ENCODE measurements around the gene CYP27A1.

DNA sequence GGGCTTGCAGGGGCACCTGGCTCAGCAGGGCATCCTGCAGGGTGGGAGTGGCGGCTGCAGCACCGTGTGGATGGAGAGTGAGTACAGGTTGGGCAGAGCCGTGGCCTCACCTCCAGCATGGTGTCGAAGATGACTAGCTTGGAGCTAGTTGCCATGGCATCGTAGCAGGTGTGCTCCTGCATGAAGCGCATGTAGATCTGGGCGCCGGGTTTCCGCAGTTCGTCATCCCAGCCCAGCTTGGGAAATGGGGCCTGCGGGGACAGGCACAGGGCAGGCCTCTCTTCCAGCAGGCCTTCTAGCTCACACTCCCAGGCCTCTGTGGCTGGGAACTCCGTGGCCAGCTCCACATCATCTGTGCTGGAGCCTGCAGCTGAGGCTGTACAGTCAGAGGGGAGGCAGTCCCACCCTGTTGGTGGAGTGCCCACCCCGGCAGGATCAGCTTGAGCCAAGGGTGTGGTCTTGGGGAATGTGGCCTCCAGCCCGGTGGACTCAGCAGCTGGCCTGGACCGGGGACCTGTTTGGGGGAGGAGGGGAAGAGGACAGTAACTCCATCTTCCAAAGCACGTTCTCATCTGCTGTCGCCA is 48.0 kb downstream of the CYP27A1 start:
- no peak for TF ChIP-seq POLR2AphosphoS5 (IDR thresholded peaks at IDR 0.05; ENCODE audit: insufficient read depth in 1 of 2, low read depth in 1 of 2)
- TF ChIP-seq, protein P1, sequence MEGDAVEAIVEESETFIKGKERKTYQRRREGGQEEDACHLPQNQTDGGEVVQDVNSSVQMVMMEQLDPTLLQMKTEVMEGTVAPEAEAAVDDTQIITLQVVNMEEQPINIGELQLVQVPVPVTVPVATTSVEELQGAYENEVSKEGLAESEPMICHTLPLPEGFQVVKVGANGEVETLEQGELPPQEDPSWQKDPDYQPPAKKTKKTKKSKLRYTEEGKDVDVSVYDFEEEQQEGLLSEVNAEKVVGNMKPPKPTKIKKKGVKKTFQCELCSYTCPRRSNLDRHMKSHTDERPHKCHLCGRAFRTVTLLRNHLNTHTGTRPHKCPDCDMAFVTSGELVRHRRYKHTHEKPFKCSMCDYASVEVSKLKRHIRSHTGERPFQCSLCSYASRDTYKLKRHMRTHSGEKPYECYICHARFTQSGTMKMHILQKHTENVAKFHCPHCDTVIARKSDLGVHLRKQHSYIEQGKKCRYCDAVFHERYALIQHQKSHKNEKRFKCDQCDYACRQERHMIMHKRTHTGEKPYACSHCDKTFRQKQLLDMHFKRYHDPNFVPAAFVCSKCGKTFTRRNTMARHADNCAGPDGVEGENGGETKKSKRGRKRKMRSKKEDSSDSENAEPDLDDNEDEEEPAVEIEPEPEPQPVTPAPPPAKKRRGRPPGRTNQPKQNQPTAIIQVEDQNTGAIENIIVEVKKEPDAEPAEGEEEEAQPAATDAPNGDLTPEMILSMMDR (IDR thresholded peaks at IDR 0.05) = no peak
- no peak for TF ChIP-seq POLR2A (IDR thresholded peaks at IDR 0.05)

Data from vagina (tissue), 2 donors.